CD4-positive, alpha-beta T cell treated with Interleukin-4 for 4 hours (primary cell): ENCODE results near the gene ADGRG1.

Source experiments
- DNase-seq: peaks from one replicate; pipeline ENCODE4 v3.0.0-alpha.2; 2020

The ADGRG1 gene

DNA sequence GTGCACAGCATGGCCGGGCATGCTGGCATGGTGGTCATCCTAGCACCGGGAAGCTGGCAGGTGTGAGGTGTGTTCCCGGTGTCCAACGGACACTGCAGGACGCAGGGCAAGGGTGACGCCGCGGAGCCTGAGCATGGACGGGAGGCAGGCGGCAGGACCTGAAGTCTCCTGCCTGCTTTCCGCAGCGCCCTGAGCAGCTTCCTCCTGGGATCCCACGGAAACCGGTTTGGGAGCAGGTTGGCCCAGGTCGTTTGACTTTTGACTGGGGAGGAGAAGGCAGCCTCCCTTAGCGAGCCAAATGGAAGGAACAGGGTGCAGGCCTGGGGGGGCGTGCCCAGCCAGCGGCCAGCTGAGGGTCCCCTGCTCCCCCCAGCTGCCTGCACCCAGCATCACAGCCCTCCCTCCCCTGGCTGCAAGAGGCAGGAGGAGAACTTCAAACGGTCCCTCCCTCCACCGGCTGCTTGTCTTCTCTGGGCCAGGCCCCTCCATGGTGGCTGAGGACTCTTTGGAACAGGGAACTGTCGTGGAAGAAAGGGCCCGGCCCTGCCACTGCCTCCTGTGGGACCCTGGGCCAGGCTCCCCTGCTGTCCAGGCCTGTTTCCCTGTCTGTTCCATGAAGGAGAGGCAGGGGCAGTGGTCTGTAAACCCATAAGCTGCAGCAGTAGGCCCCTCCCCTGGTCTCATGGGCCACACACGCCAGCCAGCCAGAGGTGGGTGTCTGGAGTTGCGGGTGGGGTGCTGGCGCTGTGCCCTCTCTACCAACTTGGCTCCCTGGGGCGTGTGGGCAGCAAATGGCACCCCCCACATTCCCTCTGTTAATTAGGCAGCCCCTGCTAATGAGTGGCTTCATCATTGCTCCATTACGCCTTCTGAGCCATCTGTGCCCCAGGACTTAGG lies 7.8 kb upstream of the ADGRG1 start:
- no peak for DNase-seq

DNA sequence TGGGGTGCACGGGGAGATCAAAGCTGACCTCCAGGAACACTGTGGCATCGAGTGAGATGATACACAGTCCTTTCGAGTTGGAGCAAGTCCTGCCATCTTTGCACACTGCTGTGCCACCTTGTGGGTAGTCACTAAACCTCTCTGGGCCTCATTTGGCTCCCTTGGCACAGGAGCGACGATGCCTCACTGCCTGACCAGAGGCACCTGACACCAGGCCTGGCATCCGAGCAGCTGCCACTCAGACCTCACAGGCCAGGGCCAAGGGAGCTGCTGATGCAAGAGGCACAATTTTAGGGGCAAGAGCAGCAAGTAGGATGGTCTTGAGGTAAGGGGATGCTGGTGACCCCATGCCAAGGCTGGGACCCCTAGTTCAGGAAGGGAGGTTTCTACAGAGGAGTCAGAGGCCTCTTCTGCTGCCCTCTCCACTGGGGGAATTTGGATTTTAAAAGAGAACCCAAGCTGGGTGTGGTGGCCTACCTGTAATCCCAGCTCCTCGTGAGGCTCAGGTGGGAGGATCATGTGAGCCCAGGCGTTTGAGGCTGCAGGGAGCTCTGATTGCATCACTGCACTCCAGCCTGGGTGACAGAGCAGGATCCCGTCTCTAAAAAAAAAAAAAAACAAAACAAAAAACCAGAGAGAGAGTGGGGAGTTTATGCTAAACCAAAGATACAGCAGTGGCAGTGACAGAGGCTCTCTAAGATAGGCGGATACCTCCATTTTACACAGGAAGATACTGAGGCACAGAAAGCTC lies 6.7 kb upstream of the ADGRG1 start:
- no peak for DNase-seq

DNA sequence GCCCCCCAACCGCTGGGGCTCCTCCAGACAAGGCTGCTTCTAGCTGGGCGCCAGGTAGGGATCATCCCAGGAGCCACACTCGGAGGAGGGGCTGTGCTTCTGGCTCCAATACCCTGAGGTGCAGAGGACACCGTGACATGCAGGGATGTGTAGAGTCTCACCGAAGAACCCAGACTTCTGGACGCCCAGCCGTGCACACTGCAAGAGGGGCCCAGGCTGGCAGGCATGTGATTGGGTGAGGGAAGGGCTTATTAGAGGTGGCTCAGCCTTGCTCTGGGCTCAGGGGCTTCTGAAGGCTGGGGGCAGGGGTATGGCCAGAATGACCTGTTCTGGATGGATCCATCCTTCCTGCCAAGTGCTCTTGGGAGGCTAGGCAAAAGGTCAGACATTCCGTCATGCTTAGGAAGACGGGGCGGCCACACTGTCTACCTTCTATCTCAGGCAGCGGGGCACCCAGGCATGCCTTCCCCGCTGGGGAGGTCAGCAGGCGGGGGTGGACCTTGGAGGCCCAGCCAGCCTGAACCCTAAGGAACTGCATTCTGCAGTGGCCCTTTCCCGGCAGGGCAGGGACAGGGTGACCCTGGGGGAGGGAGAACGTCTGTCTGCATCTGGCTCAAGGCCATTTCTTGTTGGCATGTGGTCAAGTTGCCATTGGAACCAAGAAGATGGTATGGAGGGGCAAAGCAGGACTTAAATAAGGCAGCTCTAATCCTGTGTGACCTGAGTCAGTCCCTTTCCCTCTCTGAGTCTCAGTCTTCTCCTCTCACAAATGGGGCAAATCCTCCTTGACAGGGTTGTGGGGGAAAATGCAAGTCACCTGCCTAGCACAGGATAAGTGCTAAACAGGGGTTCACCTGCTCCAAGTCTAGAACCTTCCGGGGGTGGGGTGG lies 5.8 kb upstream of the ADGRG1 start:
- no peak for DNase-seq

DNA sequence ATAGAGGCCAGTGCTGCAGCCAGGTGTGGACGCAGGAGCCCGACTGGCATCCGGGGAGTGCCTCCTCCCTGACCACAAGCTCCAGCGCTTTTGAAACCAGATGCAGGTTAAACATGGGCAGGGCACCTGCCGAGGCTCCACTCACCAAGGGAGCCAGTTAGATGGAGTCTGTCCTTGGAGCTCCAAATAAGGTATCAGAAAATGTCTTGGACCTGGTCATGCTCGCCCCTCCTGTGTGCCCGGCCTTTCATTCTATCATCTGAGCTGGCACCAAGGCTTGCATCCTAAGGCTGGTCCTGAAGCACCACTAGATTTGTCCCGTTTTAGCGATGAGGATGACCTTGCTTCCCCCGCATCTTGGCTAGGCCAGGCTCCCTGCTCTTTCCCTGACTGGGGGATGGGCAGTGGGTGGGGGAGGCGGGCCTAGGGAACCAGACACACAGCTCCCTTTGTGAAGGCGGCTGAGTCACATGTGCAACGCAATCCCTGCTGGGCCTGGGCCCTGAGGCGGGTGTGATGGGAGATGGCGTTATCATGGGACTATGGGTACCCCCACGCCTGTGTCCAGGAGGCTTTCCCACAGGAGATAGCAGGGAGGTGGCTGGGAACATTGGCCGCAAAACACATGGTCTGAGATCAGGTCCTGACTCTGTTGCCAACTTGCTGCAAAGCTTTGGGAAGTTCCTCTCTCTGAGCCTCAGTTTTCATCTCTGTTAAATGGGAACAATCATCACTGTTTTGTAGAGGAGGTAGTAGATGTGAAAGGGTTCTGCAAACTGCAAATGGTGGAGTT lies 5.0 kb upstream of the ADGRG1 start:
- DNase-seq = no peak

DNA sequence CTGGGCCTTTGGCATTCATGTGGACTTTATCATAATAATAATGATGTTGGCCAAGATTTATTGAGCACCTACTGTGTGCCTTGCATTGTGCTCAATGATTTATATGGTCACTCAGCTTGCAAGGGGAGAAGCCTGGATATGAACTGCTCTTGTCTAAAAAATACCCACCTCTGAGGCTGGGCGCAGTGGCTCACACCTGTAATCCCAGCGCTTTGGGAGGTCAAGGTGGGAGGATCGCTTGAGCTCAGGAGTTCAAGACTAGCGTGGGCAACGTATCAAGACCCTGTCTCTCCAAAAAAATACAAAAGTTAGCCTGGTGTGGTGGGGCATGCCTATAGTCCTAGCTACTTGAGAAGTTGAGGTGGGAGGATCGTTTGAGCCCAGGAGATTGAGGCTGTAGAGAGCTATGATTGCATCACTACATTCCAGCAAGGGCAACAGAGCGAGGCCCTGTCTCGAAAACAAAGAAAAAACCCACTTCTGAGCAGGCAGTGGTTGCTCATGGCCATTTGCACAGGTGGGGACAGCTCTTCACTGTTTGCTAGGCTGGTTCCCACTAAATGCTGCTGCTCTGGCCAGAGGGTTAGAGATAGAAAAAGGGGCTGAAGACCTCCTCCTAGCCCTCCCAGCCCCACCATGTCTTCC lies 4.3 kb upstream of the ADGRG1 start:
- DNase-seq = no peak

DNA sequence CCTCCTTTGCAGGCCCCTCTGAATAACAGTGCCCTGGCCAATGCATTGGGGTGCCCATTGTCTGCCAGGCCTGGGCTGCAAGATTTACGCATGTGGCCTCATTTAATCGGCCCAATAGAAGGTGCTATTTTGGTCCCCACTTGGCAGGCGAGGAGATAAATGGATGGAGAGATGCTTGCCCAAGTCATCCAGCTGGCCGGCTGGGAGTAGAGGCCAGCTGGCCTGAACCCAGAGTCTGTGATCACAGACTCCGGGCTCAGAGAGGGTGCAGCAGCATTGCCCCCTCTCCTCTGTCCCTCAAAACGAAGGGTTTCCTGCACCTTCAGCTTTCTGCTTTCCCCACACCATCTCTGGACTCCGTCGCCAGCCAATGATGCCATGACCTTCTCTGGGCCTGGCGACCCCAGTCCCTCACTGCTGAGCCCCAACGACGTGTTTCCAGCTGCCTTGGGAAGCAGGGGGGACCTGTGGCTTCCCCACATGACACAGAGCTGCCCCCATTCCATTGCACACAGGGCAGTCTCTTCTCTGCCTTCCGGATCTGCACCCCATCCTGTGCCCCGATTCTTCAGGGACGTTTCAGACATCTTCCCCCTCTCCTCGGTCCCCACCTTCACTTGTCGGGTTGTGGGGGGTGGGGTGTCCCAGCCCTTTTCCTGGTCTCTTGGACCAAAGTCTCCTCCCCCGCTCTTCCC lies 3.5 kb upstream of the ADGRG1 start:
- no peak for DNase-seq

DNA sequence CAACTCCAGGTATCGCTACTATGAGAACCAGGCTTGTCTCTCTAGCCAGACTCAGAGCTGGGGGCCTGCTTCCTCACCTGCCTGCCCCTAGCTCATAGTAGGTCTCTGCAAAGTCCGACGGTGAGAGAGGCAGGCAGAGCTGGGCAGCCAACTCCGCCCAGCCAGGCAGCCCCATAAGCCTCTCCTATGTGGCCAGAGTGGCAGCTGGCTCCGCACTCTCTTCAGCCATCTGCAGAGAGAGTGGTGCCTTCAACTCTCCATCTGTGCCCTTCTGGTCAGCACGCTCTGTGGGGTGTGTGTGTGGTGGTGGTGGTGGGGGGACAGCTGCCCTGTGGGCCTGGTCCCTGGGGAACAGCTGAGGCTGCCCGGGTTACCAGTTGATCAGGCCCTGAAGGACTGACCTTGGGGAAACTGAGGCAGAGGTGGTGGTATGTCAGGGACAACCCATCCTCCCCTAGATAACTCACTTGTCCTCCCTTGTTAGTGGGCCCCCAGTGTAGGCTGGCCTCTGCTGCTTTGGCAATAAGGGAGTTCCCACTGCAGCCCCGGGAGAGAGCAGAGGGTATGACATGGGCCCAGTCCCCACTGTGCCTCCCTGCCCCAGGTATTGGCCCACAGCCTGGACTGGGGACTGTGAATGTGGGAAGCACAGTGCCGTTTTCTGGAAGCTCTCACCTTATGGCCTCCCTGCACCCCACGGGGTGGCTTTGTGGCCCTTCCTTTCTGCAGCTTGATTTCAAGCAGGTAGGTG lies 1.8 kb upstream of the ADGRG1 start:
- DNase-seq = no peak

DNA sequence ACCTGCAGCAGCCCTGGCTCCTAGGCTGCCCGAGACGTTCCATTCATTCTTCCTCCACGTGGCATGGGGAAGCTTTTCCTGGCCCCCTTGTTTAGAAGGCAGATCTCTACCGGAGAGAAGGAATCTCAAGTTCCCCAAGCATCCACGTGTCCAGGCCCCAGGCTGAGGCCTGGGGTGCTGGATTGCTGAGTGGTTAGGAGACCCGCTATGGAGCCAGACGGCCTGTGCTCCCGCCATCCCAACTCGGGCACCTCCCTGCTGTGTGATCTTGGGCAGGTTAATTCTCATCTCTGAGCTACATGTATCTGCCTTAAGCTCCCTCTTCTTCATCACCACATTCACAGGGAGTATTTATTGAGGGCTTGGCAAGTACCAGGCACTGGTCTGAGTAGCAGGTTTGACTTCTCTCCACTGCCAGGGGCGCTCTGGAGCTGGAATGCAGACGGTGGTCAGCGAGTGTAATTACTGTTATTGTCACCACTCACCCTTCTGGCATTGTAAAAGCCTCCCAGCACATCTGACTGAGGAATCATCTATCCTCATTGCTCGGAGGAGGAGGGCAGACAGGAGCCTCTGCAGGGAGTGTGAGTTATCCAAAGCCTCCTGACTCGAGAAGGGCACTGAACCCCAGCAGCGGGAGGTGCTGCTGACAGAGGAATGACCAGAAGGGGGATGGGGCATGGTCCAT lies 1.1 kb upstream of the ADGRG1 start:
- no peak for DNase-seq

DNA sequence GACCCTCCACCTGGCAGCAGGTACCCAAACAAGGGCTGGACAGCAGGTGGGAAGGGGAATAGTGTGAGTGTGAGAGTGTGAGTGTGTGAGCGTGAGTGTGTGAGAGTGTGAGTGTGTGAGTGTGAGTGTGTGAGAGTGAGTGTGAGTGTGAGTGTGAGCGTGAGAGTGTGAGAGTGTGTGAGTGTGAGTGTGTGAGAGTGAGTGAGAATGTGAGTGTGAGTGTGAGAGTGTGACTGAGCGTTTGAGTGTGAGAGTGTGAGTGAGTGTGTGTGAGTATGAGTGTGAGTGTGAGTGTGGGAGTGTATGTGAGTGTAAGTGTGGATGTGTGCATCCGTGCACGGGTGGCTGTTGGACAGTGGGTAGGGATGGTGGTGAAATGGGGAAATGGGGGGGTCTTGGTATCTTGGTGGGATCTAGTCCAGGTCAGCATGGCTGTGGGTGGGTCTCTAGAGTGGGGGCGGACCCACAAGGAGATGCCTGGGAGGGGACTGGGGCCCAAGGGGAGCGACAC lies 408 bp downstream of the ADGRG1 start:
- no peak for DNase-seq

DNA sequence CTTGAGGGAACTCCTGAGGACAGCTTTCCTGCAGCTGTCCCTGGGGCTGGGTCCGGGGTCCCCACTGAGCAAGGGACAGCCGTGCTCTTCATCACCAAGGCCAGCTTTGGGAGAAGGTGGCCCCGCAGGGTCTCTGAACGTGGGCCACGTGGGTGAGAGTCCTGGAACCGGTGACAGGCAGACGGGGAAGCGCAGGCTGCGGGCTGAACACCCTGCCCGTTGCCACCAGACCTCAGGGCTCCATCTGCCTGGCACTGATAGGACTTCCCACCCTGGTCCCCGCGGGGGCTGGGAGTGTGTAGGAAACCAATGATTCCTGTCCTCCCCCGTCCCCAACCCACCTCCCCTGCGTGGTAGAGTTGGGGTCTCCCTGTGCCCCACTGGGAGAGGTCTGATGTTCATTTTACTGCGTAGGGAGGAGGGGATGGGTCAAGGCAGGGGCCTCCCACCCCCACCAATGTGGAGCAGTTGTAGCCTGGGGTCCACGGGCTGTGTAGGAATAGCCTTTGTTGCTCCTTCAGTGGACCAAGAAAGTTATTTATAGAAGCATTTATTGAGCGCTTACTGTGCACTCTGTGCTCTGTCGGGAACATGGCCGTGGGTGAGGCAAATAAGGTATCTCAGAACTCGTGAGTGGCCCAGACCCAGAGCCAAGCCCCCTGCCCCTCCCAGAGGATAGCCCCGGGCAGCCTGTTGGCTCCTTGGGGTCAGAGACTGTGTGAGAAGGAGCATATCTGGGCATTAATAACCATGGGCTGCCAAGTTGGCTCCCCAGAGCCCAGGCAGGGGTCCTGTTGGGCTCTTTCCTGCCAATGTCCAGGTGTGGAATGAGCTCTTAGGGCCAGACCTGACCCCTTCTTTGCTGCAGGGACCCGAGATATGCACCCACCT lies 1.3 kb downstream of the ADGRG1 start:
- no peak for DNase-seq

DNA sequence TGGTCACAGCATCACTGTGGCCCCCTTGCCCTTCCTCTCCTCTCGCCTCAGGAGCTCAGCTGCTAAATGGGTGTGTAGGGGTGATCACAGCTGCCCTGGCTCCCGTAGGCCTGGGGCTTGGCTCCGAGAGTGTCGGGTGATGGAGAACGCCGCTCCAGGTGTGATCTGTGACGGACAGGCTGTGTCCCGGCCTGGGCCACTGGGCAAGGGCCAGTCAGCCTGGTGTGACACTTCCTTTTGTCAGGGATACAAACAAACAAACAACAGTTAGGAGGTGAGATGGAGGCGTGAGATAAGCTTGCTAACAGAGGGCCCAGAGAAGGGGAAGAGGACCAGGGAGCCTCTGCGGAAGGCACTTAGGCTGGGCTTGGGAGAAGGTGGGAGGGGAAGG lies 2.0 kb downstream of the ADGRG1 start:
- no peak for DNase-seq

DNA sequence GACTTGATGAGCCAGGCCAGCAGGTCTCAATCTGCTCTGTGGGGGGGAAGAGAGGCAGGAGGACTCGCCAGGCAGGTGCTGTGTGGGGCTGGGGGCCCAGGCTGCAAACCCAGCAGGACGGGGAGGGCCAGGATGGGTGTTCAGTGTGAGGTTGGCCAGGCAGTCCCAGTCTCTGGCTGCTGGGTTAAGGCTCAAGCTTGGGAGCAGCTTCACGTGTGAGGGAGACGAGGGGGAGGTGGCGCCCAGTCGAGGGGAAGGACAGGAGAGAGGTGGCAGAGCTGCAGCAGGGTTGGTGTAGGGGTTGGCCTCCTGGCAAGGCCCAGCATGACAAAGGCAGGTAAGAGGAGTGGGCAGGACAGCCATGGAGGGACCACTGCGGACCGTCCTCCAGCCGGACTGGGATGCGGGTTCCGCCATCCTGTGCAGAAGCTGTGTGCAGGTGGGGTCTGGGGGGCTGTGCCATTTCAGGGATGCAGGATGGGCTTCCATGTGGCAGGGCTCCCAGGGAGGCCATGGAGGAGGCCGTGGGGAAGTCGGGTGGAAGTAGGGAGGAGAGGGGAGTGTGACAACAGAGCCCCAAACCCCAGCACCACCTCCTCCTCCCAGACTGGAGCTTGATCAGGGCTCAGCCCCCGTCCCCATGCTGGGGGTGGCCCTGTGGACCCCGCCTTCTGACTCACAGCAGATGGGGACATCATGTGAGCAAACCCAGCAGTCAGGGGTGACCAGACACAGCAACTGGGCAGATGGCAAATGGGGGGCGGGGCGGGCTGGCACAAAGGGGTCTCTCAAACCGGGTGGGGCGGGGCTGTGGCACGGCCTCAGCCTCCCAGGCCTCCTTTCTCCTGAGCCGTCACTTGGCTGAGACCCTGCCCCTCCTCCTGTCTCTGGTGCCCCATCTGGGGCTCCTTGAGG lies 2.8 kb downstream of the ADGRG1 start:
- DNase-seq = no peak

DNA sequence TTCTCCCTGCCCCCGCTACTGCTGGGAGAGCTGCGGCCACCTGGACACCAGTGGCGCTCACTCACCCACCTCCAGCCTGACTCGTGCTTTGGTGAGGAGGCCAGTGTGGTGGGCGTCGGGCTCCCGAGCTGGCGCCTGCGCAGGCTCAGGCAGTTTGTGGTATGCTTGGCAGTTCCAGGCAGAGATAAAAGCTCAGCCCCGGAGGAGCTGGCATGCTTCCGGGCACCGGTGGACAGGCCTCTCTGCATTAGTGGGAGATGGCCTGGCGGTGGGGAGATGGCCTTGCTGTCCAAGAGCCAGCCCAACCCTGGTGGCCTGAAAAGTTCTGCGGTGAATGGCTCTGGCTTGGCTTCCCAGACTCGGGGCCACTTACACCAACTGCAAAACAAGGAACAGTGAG lies 4.1 kb downstream of the ADGRG1 start:
- no peak for DNase-seq

DNA sequence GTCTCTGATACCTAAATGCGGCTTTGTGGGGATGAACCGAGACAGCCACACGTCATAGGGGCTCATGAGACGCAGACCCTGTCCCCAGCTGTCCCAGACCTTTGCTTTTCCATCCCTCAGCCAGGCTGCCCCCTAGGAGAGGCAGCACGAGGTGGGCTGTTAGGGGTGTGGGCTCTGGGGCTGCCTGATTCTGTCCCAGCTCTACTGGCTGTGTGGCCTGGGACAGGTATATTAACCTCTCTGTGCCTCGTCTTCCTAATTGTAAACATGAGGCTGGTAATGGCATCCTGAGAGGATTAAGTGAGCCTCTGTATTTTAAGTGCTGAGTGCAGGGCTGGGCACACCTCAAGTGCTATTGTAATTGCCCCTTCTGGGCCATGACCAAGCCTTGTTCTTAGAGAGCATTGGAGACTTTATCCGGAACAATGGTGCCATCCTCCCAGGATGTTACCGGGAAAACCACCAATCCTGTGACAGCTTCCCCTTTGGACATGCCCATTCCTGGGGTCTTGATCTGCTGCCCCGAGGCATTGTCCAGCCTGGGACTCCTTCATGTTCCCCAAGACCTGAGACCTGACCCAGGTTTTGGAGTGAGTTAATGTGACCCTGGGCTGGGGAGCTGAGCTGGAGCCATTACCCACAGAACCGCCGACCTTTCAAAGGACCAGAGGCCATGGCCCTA lies 5.1 kb downstream of the ADGRG1 start:
- DNase-seq = no peak

DNA sequence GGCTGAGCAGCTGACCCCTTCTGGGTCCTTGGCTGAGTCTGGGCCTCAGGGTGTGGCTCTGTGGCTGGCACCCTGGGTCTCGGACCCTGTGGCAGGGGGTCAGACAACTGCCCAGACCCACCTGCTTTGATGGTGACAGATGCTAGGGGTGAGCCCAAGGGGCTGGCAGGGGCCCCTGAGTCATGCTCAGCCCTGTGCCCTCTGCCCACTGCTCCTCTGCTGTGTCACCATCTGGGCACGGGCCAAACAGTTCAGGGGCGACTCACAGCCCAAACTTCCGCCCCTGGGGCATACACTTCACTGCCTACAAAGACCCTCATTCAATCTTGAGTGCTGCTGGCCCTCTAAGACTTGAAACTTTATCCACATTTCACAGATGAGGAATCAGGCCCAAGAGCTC lies 5.7 kb downstream of the ADGRG1 start:
- DNase-seq = no peak

DNA sequence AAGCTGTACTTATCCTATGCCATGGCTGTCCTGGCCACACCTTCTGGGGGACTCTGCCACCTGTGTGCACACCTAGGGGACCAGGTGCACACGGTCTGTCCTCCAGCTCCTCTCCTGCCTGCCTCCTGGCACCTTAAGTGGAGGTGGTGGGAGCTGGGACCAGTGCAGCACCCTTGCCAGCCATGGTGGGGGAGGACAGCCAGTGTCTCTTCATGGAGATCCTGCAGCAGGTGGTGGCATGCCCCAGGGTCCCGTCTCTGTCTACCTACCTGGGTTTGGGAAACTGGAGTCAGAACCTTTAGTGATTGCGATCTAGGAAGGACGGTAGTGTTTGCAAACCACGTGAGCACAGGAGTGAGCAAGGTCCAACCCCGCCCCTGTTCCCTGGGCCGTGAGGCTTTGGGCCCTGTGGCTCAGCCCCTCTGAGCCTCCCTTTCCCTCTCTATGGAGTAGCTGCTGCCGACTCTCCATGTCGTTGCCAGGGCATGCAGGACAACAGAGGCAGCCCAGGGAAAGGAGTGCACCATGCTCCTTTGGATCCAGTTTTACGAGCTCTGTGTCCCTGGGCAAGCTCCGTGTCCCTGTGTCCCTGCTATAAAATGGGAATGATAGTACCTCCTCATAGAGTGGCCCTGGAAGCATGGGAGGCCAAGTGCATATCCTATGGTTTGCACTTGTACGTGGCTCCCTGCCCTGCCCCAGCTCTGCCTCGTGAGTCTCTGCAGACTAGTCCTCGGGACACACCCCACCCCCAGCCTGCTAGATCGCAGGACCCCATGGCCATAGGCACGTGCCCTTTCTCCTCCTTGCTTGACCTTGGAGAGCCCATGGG lies 7.1 kb downstream of the ADGRG1 start:
- no peak for DNase-seq
